Urinary bladder (tissue), 4 donors: ENCODE measurements around the gene CD300C. TPM values are rescaled to one million over a fixed set of nuclear protein-coding genes. Genes with fewer than 3 reads are reported as not detected.

Experiments used
- DNase-seq: peaks from one replicate; pipeline ENCODE4 v3.0.0-alpha.2; 2015; ENCODE audit errors: extremely low spot score
- H3K27ac ChIP-seq: one replicate; pipeline ENCODE4 v1.5.1; 2013; ENCODE audit warnings: low read depth, mild to moderate bottlenecking, moderate library complexity
- H3K36me3 ChIP-seq: one replicate; pipeline ENCODE4 v1.6.1; 2013; ENCODE audit warnings: mild to moderate bottlenecking, moderate library complexity; ENCODE audit not compliant: insufficient read depth
- H3K4me1 ChIP-seq: one replicate; pipeline ENCODE4 v1.6.1; 2013; ENCODE audit warnings: mild to moderate bottlenecking, moderate library complexity; ENCODE audit not compliant: insufficient read depth
- H3K4me3 ChIP-seq: one replicate; pipeline ENCODE4 v1.5.1; 2013; ENCODE audit warnings: low read depth, low read length
- WGBS: extraction: QIAGEN DNeasy Blood & Tissue Kit; methylation state at CpG from one replicate; pipeline ENCODE4 v1.1.7; 2013; 5-methylcytosine and 5-hydroxymethylcytosine counted together
- polyA plus RNA-seq: library from polyadenylated mRNA; stranded (reverse); fragments of 200-250 nt; gene quantifications from one replicate; pipeline ENCODE4 v1.2.3, GENCODE V29; 2013
- total RNA-seq: library from RNA; depleted of rRNA; stranded (reverse); fragments of >200 nt; gene quantifications from one replicate; pipeline ENCODE4 v1.2.3, GENCODE V29; 2014
- donor health status: healthy with polysubstance abuse.
- donor health status: healthy.

The CD300C gene
- total and polyA plus RNA-seq, 2 donors: 0.69 to 2.3 TPM

- Histone ChIP-seq H3K36me3 (no peaks in the 10 kb centered on the region), H3K4me1 (no peaks in the 10 kb centered on the region), H3K4me3 (no peak overlapping the region), H3K27ac (no peak overlapping the region)
- 68% methylated on average over 7 of the region's 7 CpGs for WGBS
- DNase-seq: no peak
Measured at GRCh38 chr17:74549343-74549742, 3.4 kb upstream of the CD300C start.

DNA sequence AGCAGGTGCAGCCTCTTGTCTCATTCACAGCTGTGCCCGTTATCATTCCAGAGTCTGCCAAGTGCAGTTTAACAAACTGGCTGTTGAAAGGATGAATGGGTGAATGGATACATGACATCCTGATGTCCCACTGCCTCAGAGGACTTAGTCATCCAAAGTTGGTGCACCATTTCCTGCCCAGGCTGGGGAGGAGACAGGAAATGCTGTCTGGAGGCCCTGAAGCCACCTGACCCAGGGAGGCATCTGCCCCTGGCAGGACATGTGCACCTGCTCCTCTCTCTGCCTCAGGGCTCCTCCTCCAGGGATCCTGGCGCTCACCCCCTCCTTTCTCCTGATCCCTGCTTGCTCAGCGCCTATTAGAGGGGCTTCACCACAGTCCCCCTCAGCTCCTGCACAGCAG is 1.8 kb upstream of the CD300C start:
- H3K27ac ChIP-seq: no peak overlapping the region
- WGBS: 72% methylated on average over 3 of the region's 3 CpGs
- no peaks in the 10 kb centered on the region for H3K4me1 ChIP-seq
- no peak for DNase-seq
- no peaks in the 10 kb centered on the region for H3K36me3 ChIP-seq
- no peak overlapping the region for H3K4me3 ChIP-seq

DNA sequence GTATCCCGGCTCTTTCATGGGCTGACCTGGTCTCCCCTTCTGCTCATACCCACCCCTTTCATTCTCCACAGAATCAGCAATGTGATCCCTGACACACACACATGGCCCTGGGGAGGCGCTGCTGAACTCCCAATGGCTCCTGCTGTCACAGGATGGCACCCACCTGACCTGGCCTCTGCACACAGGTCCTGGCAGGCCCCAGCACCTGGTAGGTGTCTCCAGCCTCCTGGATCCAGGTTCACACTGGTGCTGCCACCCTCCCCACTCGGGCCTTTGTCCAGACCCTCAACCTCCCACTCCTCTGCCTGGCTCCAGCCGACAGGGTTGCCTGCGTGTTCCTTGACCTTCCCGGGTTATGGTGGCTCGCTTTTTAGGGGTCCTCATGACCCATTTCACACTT is 1.3 kb upstream of the CD300C start:
- no peak overlapping the region for H3K27ac ChIP-seq
- no peak overlapping the region for H3K4me3 ChIP-seq
- WGBS: 89% methylated on average over 7 of the region's 7 CpGs
- no peaks in the 10 kb centered on the region for H3K36me3 ChIP-seq
- DNase-seq: no peak
- H3K4me1 ChIP-seq: no peaks in the 10 kb centered on the region

DNA sequence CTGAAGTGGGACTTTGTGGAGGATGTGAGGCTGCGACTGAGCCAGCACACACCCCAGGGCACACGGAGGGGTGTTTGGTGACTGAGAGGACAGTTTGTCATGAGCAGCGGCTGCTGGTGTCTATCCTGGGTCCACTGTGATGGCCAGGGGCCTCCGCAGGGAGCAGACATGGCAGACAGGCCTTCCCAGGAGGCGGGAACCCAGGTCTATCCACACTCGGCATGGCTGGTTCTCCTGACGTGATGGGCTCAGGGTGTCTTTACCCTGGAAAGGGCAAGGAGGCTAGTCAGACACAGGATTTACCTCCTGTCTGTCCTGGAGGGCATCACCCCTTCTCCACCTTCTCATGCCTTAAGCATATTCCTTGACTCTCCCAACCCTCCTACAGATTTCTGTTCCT is 671 bp upstream of the CD300C start:
- Histone ChIP-seq H3K4me3 (no peak overlapping the region), H3K36me3 (no peaks in the 10 kb centered on the region), H3K4me1 (no peaks in the 10 kb centered on the region), H3K27ac (no peak overlapping the region)
- DNase-seq: no peak
- 83% methylated on average over 7 of the region's 7 CpGs for WGBS

- 70% methylated on average over 16 of the region's 16 CpGs for WGBS
- H3K4me1 ChIP-seq: no peaks in the 10 kb centered on the region
- no peaks in the 10 kb centered on the region for H3K36me3 ChIP-seq
- H3K27ac ChIP-seq: no peak overlapping the region
- H3K4me3 ChIP-seq: no peak overlapping the region
- no peak for DNase-seq
Measured at GRCh38 chr17:74544991-74545842, 698 bp downstream of the CD300C start.

DNA sequence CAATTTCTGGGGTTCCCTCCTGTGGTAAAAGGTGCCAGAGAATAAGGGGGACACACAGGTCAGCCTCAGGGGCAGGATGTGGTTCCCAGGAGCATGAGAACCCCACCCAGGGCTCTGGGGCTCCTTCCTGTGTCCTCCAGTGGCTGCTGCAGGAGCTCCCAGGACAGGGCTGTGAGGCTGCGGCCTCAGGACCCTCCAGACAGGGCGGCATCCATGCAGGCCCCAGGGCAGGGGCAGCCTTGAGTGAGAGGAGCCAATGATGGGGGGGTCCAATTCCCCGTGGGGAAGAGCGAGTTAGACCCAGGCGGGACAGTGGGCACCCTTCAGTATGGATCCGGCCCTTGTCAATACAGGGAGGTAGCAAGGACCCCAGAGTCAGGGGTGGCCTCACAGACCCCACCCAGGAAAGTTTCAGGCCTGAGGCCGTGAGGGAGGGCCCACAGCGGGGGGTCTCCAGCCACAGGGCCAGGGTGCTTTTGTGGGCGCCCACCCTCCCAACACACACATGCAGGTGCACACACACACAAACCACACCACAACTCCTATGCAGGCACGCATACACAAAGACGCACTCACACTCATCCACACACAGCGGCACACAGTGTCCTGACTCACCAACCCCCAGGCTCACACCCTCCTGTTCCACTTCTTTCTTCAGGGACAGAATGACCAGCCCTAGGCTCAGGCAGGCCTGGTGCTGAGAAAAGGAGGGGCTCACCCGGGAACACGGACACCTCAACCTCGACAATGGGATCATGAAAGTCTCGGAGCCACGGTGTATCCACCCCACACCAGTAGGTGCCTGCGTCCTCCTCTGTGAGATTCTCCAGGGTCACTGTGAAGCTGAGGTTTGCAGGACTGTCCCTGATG is 1.8 kb downstream of the CD300C start:
- WGBS: 86% methylated on average over 18 of the region's 18 CpGs
- no peaks in the 10 kb centered on the region for H3K36me3 ChIP-seq
- no peaks in the 10 kb centered on the region for H3K4me1 ChIP-seq
- no peak for DNase-seq
- H3K4me3 ChIP-seq: no peak overlapping the region
- H3K27ac ChIP-seq: no peak overlapping the region

DNA sequence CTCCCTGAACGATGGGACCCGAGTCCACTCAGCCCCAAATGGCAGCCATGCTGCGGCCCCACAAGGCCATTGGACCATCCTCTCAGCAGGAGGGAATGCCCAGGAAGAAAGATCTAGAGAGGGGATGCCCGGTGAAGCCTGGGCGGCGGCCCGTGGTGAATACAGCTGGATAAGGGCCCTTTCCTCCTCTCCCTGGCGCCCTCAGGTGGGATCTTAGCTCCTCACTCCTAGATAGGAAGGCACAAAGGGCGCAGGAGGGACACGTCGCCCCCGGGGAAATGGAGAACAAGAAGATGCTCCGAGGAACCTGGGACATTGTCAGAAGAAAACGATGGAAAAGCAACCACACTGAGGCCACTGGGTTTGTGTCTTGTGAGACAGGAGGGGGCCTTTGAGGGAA is 2.5 kb downstream of the CD300C start:
- no peak overlapping the region for H3K27ac ChIP-seq
- no peaks in the 10 kb centered on the region for H3K36me3 ChIP-seq
- H3K4me1 ChIP-seq: no peaks in the 10 kb centered on the region
- no peak for DNase-seq
- 77% methylated on average over 14 of the region's 14 CpGs for WGBS
- no peak overlapping the region for H3K4me3 ChIP-seq

- no peak for DNase-seq
- Histone ChIP-seq H3K4me1 (no peaks in the 10 kb centered on the region), H3K27ac (no peak overlapping the region), H3K4me3 (no peak overlapping the region), H3K36me3 (no peaks in the 10 kb centered on the region)
- 88% methylated on average over 17 of the region's 17 CpGs for WGBS
Measured at GRCh38 chr17:74542727-74543383, 3.1 kb downstream of the CD300C start.

GRCh38 chr17:74542166-74542565 is 3.7 kb downstream of the CD300C start:
- Histone ChIP-seq H3K27ac (no peak overlapping the region), H3K4me3 (no peak overlapping the region), H3K4me1 (no peaks in the 10 kb centered on the region), H3K36me3 (no peaks in the 10 kb centered on the region)
- DNase-seq: no peak
- 89% methylated on average over 5 of the region's 5 CpGs for WGBS

GRCh38 chr17:74541176-74542111 is 4.5 kb downstream of the CD300C start:
- H3K36me3 ChIP-seq: no peaks in the 10 kb centered on the region
- no peak for DNase-seq
- H3K27ac ChIP-seq: no peak overlapping the region
- no peaks in the 10 kb centered on the region for H3K4me1 ChIP-seq
- H3K4me3 ChIP-seq: no peak overlapping the region
- WGBS: 74% methylated on average over 23 of the region's 23 CpGs

GRCh38 chr17:74539281-74539820 is 6.6 kb downstream of the CD300C start:
- DNase-seq: no peak
- Histone ChIP-seq H3K4me1 (no peaks in the 10 kb centered on the region), H3K36me3 (no peaks in the 10 kb centered on the region), H3K27ac (no peak overlapping the region), H3K4me3 (no peak overlapping the region)
- 74% methylated on average over 10 of the region's 10 CpGs for whole genome bisulfite sequencing

GRCh38 chr17:74536890-74537289 is 9.0 kb downstream of the CD300C start:
- H3K4me3 ChIP-seq: no peak overlapping the region
- H3K27ac ChIP-seq: no peak overlapping the region
- no peaks in the 10 kb centered on the region for H3K36me3 ChIP-seq
- 68% methylated on average over 3 of the region's 3 CpGs for WGBS
- DNase-seq: no peak
- H3K4me1 ChIP-seq: no peaks in the 10 kb centered on the region
